GM19035 (cell line): ENCODE results near the gene DPYSL5.
"Not testable (repeated sequence)": the region's sequence is repeated elsewhere in the genome, so short reads cannot be mapped to it uniquely, and the experiment has no call there.

Experiments used
- ATAC-seq: cut with Tn5 transposase; IDR thresholded peaks from one replicate; pipeline ENCODE4 v1.9.1; 2021; ENCODE audit not compliant: unreplicated experiment

DPYSL5 gene

GRCh38 chr2:26899500-26900164 lies 51.7 kb downstream of the DPYSL5 start:
- ATAC-seq = no peak

- ATAC-seq = no peak
These were observed 52.9 kb downstream of the DPYSL5 start for GRCh38 chr2:26900831-26901321.

DNA sequence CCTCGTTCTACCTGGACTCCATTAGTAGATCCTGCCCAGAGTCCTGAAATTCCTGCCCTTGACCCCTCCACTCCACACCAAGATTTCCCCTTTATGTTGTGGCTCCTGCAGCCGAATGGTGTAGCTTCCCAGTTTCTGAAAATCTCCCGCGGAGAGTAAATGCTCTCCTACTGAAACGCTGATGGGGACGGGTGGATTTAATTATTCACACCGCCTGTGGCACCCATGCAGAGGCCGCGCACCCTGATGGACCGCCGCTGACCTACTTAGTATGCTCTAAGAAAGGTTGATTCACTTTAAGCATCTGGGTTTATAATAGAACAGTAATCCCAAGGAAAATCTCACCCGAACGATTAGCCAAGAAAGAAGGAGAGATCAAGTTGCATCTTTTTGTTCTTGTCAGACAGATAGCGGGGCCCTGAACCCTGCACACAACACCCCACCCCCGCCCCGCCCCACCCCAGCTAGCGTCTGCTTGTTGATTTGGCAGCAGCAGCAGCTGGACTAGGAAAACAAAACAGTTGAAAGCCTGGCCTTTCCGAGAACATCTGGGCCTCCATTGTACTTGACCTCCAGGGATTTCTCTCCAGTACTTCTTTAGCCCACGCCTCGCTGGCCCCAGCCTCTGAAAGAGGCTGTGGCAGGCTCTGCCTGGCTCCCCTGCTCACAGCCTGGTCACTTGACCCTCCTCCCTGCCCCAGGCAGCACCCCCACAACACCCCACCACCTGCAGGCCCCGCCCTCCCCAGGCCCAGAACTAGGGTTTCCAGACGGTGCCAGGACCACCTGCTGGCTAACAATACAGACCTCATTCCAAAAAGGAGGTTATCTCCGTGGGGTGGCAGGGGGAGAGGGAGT lies 53.6 kb downstream of the DPYSL5 start:
- no peak for ATAC-seq

GRCh38 chr2:26903676-26904075 lies 55.7 kb downstream of the DPYSL5 start:
- ATAC-seq = no peak

GRCh38 chr2:26904839-26905238 lies 56.9 kb downstream of the DPYSL5 start:
- ATAC-seq = no peak

DNA sequence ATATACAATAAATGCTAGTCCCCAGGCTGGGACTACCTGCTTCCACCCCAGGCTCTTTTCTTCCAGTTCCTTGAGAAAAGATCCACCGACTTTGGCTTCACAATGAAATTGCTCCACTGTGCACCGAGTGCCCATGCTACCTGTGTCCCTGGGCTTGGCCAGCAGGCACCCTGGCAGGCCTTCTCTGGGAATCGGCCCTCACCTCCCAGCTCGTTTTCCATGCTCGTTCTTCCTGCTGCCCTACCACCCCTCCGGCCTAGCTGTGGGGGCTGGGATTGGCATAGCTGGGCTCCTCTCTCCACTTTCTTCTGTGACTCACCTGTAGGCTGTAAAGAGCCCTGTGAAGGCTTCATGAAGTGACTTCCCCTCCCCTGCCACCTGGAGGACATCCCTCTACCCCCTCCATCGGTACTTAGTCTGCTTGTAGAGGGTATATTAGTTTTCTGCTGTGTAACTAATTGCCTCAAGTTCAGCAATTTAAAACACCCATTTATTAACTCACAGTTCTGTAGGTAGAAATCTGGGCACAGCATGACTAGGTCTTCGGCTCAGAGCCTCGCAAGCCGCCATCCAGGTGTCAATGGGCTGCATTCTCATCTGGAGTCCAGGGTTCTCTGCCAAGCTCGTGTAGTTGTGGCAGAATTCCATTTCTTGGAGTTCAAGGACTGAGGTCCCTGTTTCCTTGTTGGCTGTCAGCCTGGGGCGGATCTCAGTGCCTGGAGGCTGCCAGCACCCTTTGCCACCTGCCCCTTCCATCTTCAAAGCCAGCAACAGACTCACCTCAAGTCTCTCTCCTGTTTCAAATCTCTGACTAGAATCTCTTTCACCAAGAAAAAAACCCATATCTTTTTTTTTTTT lies 57.6 kb downstream of the DPYSL5 start:
- no peak for ATAC-seq

GRCh38 chr2:26907416-26907815 lies 59.5 kb downstream of the DPYSL5 start:
- no peak for ATAC-seq

DNA sequence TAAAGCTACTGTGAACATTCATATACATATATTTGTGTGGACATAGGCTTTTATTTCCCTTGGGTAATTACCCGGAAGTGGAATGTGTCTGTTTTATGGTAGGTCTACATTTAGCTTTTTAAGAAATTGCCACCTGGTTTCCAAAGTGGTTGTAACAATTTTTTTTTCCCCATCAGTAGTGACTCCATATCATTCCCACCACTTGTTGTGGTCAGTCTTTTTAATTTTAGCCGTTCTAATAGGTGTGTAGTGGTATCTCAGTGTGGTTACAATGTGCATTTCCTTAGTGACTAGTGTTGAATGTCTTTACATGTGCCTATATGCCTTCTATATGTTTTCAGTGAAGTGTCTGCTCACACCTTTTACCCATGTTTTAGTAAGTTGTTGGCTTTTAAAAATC lies 62.2 kb downstream of the DPYSL5 start:
- no peak for ATAC-seq

- ATAC-seq = no peak
These were observed 64.3 kb downstream of the DPYSL5 start for GRCh38 chr2:26911911-26912861.

GRCh38 chr2:26913606-26913998 lies 65.7 kb downstream of the DPYSL5 start:
- no peak for ATAC-seq

DNA sequence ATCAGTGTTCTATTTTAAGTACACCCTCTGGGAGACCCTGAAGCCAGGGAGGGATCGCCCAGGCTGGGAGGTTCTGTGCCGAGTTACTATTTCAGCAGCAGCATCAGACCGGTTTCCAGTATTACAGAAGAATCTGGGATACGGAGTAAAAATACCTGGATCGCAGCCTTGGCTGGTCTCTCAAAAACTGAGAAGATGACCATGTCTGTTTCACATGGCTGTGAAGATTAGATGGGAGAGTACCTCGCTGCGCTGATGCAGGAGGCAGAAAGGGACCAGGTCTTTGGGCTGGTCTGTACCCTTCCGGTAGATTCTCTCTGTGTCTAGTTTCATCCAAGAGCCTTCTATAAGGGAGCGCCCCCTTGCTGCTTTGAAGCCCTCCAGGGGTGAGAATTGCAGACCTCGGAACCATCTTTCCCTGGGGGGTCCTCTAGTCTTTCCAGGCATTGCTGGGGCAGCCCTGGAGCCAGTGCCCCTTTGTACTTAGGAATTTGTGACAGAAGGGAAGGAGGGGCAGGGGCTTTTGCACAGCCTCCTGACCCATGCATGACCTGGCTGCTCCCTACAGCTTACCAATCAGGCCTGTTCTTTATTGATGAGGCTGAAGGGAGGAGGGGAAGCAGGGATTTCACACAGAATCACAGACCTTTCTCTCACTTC lies 66.2 kb downstream of the DPYSL5 start:
- no peak for ATAC-seq

GRCh38 chr2:26914659-26915310 lies 66.9 kb downstream of the DPYSL5 start:
- no peak for ATAC-seq

- ATAC-seq = no peak
These were observed 67.4 kb downstream of the DPYSL5 start for GRCh38 chr2:26915316-26915715.

DNA sequence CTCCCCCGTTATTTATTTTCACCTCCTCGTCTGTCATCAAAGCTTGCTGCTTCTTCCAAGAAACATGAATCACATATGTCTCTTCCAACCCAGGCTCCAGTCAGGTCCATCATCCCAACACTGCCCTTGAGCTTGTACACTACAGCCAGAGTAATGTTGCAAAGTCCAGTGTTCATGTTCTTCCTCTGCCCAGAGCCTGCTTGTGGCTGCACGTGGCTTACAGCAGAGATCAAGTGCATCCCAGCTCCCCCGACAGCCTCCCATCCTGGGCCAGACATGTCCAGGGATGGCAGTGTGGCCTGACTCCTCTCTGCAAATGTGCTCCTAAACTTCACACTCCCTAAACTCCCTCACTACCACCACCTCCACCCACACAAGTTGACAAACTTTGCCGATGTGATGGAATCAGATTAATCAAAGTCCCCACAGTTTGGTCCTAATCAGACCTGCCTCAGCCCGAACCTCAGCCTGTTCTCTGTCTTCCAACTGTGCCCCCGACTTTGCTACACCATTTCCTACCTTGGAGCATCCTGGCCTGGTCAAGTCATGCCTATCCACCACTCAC lies 68.3 kb downstream of the DPYSL5 start:
- no peak for ATAC-seq

- no peak for ATAC-seq
These were observed 69.4 kb downstream of the DPYSL5 start for GRCh38 chr2:26917135-26917836.

DNA sequence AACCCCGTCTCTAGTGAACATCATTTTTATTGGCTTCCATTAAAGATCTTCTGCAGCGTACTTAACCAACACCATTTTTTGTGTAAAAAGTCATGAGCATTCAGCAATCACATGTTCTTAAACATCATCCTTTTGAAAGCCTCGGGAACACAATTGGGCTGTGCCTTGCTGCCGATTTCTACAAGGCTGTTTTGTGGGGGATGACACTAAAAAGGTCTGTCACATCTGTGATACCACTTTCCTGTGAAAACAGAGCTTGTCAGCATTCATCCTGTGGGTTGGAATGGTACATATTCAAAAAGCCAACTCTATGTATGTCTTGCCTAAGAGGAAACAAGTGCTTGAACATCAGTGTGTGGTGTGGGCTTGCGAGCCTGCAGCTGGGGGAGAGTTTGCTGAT lies 73.4 kb downstream of the DPYSL5 start:
- ATAC-seq = no peak

DNA sequence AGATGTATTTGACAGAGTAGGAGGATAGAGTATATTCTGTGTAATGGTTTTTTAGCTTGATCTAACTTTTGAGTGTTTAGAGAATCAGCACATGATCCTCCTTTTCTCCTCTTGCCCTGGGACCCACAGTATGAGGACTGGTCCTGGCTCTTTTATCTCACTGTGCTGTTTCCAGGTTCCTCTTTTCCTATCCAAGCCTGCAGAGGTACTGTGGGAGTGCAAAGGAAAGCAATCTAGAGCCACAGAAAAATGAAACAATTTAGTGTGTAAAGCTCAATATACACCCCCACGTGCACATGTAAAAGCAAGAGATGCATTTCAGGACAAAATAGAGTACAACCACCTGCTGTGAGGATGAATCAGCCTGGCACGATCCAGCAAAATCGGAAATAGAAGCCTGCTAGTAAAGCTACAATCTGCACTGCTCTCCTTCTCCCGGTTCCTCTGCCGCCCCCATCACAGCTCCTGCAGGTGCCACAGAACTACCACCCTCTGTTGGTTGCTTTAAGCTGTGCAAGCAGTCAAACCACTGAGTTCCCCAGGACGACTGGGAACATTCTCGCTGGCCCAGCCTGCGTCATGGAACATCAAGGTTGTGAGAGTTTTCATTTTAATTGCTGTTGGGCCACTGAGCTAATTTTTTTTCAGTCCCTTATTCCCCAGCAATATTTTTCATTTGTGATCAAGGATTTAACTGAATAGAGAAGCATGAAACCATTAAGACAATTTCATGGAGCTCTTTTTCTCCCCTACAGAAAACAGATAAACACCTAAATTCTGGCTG lies 74.7 kb downstream of the DPYSL5 start:
- no peak for ATAC-seq

GRCh38 chr2:26923189-26923466 lies 75.2 kb downstream of the DPYSL5 start:
- not testable (repeated sequence) for ATAC-seq
